ENCODE results near the gene ALAD. TPM values are rescaled to one million over a fixed set of nuclear protein-coding genes. Genes with fewer than 3 reads are reported as not detected.
A peak's percentile ranks its signal among the peaks of the same experiment; 100 is the strongest.

The ALAD gene
- total and polyA plus RNA-seq, 2 of the 13 experiments (the other 11 are each of a cell fraction or from before 2014, with no cell fraction given): 21.8 to 30.1 TPM

GRCh38 chr9:113381909-113382411, 19.1 kb downstream of the ALAD start (continued):
- TF ChIP-seq HNF1B (CRISPR knock-in tag; IDR thresholded peaks at IDR 0.05) (0 out of 2 replicates have a peak, but pooled peaks have one; percentile 29), ZNF761 (CRISPR knock-in tag; conservative IDR thresholded peaks at IDR 0.05) (no peak), NR1H2 (CRISPR knock-in tag; IDR thresholded peaks at IDR 0.05; ENCODE audit: borderline replicate concordance, low read depth) (no peak), ZMYM3 (CRISPR knock-in tag; IDR thresholded peaks at IDR 0.05) (peak; percentile 82), ZC3H4 (CRISPR knock-in tag; IDR thresholded peaks at IDR 0.05; ENCODE audit: borderline replicate concordance) (no peak), E2F5 (CRISPR knock-in tag; conservative IDR thresholded peaks at IDR 0.05) (no peak), BATF2 (CRISPR knock-in tag; IDR thresholded peaks at IDR 0.05) (no peak), AKNA (CRISPR knock-in tag; IDR thresholded peaks at IDR 0.05; ENCODE audit: borderline replicate concordance) (no peak), AKAP8 (CRISPR knock-in tag; IDR thresholded peaks at IDR 0.05) (no peak), ZNF337 (CRISPR knock-in tag; IDR thresholded peaks at IDR 0.05; ENCODE audit: borderline replicate concordance, low read depth) (no peak), CEBPZ (IDR thresholded peaks at IDR 0.05; ENCODE audit: low read length) (no peak), ATF5 (CRISPR knock-in tag; IDR thresholded peaks at IDR 0.05; ENCODE audit: low read depth) (no peak), PHF20 (CRISPR knock-in tag; IDR thresholded peaks at IDR 0.05) (no peak), SNRNP70 (IDR thresholded peaks at IDR 0.05; ENCODE audit: low read depth, low read length) (no peak), TGIF2 (CRISPR knock-in tag; IDR thresholded peaks at IDR 0.05) (no peak), ATF7-NPFF (CRISPR knock-in tag; IDR thresholded peaks at IDR 0.05; ENCODE audit: low read depth) (no peak), CBX2 (IDR thresholded peaks at IDR 0.05; ENCODE audit: low read depth, low read length) (no peak), CBX2 (CRISPR knock-in tag; IDR thresholded peaks at IDR 0.05; ENCODE audit: low read depth) (no peak)

All from HepG2 (cell line).